T-cell (primary cell): ENCODE data around the gene BORCS8. TPM values are rescaled to one million over a fixed set of nuclear protein-coding genes. Genes with fewer than 3 reads are reported as not detected.
"Not testable (repeated sequence)": the region's sequence is repeated elsewhere in the genome, so short reads cannot be mapped to it uniquely, and the experiment has no call there.

ENCODE experiments used
- ATAC-seq, 4 experiments: fragments of 200-7000 bp in 3 of 4; fragments of 150-1000 bp in 1 of 4; cut with Tn5 transposase; replicated peaks in 1 of 4; 1 replicate in 3 of 4; 2 replicates in 1 of 4; pipeline ENCODE4 v1.10.0; 2021; ENCODE audit warnings: moderate library complexity in 3 of 4, mild to moderate bottlenecking in 2 of 4, moderate number of reproducible peaks in 1 of 4
- CTCF ChIA-PET, 2 donors: fragments of 300-600 bp; sonication (Branson Sonifier 250); formaldehyde crosslinking; loops; one replicate each; lab custom pipeline; 2022; ENCODE audit warnings: antibody characterized with exemption in 2 of 2; lab: Charles Lee
- POLR2A ChIA-PET, 2 donors: fragments of 300-600 bp; sonication (Branson Sonifier 250); formaldehyde crosslinking; loops; one replicate each; lab custom pipeline; 2022; ENCODE audit warnings: antibody characterized with exemption in 2 of 2; lab: Charles Lee
- DNase-seq, 35 experiments: peaks; one replicate each; pipeline versions ENCODE4 v3.0.0 to v3.0.0-alpha.2; 2013 to 2023
- H3K27ac ChIP-seq: one replicate; pipeline ENCODE4 v1.5.1; 2013; ENCODE audit warnings: low read length
- H3K27me3 ChIP-seq, 2 experiments: replicated peaks in 1 of 2; 1 replicate in 1 of 2; 2 replicates in 1 of 2; pipeline versions ENCODE4 v1.6.1 to v1.7.0; 2013; ENCODE audit warnings: low read length in 1 of 2, mixed read lengths in 1 of 2; ENCODE audit not compliant: control insufficient read depth in 2 of 2, insufficient read depth in 2 of 2; ENCODE audit errors: extremely low read depth in 1 of 2
- H3K36me3 ChIP-seq, 2 donors: 1 replicate in 1 of 2; 2 replicates in 1 of 2; pipeline versions ENCODE4 v1.6.1 to v1.7.0; 2013; ENCODE audit warnings: low read length in 1 of 2; ENCODE audit not compliant: control insufficient read depth in 2 of 2, insufficient read depth in 1 of 2; ENCODE audit errors: extremely low read depth in 1 of 2
- H3K4me1 ChIP-seq, 2 experiments: 1 replicate in 1 of 2; 2 replicates in 1 of 2; pipeline versions ENCODE4 v1.6.1 to v1.7.0; 2013; ENCODE audit warnings: low read length in 2 of 2, mixed read lengths in 1 of 2; ENCODE audit not compliant: insufficient read depth in 2 of 2, control insufficient read depth in 1 of 2; ENCODE audit errors: extremely low read depth in 1 of 2
- H3K4me3 ChIP-seq, 2 donors: 1 replicate in 1 of 2; 2 replicates in 1 of 2; pipeline versions ENCODE4 v1.5.1 to v1.7.0; 2013; ENCODE audit warnings: mild to moderate bottlenecking in 2 of 2, low read length in 1 of 2, moderate library complexity in 1 of 2; ENCODE audit not compliant: control insufficient read depth in 1 of 2; ENCODE audit errors: extremely low read depth in 1 of 2
- H3K9me3 ChIP-seq: 2 replicates; pipeline ENCODE4 v1.7.0; 2013
- H3K27ac Mint-ChIP-seq, 2 donors: one replicate each; pipeline ENCODE4 v1.8.0; 2020 to 2021; ENCODE audit warnings: mild to moderate bottlenecking in 2 of 2, mixed read lengths in 2 of 2
- H3K27me3 Mint-ChIP-seq, 2 donors: one replicate each; pipeline ENCODE4 v1.8.0; 2021 to 2022; ENCODE audit warnings: mixed read lengths in 2 of 2
- H3K36me3 Mint-ChIP-seq: one replicate; pipeline ENCODE4 v1.8.0; 2021; ENCODE audit warnings: mixed read lengths
- H3K4me1 Mint-ChIP-seq, 3 donors: one replicate each; pipeline ENCODE4 v1.8.0; 2020 to 2022; ENCODE audit warnings: mixed read lengths in 3 of 3, mild to moderate bottlenecking in 1 of 3
- H3K4me3 Mint-ChIP-seq, 3 donors: one replicate each; pipeline ENCODE4 v1.8.0; 2020 to 2022; ENCODE audit warnings: mild to moderate bottlenecking in 3 of 3, mixed read lengths in 3 of 3, moderate library complexity in 3 of 3
- H3K9me3 Mint-ChIP-seq, 3 donors: one replicate each; pipeline ENCODE4 v1.8.0; 2020 to 2022; ENCODE audit warnings: mixed read lengths in 3 of 3
- WGBS: methylation state at CpG from one replicate; pipeline ENCODE4 v1.1.5; 2013; ENCODE audit warnings: missing lambda C conversion rate; ENCODE audit not compliant: insufficient coverage; 5-methylcytosine and 5-hydroxymethylcytosine counted together
- total RNA-seq, 35 experiments: library from RNA in 6 of 35; stranded (reverse) in 6 of 35; fragments of 120-200 nt in 1 of 35; gene quantifications; one replicate each; pipeline versions ENCODE4 v1.2.1 to v1.2.4 and lab custom pipeline; 2013 to 2026

BORCS8 gene
- total RNA-seq, 5 donors from 2014 or later (not counting 1 experiment from before 2014, with no cell fraction given): 16.5 to 44.3 (median 35.5) TPM

DNA sequence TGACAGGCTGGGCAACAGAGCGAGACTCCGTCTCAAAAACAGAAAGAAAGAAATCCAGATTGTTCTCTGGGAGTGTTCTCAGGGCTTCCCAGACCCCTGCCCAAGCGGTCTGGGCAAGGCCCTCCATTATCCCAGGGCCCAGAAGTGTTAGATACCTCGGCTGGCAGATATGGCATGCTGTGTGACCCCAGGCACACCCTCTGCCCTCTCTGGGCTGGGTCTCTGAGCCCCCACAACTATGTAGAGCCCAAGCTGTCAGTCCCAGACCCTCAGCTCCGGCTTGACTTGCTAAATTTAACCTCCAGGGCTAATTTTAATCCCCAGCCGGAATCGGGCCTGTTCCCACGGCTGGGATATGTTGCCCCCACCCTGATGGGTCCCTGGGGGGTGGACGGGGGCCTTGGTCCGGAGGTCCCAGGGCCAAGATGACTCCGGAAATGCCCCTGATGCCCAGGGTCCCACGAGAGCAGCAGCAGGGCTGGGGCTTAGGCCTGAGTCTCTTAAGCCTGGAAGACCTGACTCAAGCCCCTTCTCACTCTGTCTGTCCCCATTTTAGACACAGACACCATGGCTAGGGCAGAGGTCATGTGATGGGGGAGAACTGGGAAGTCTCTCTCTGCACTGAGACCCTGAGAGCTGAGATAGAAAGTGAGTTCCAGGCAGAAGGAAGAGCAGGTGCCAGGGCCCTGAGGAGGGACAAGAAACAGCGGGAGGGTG is 39.1 kb downstream of the BORCS8 start:
- Histone ChIP-seq H3K4me1 (no peaks in the 10 kb centered on the region), H3K9me3 (no peaks in the 10 kb centered on the region), H3K4me3 (no peak overlapping the region), H3K27ac (no peak overlapping the region), H3K27me3 (no peaks in the 10 kb centered on the region), H3K36me3 (peaks cover 12% of the 10 kb centered on the region in 2 donors)
- Mint-ChIP-seq H3K27ac (no peak overlapping the region), H3K36me3 (peaks cover 21% of the 10 kb centered on the region), H3K4me1 (no peaks in the 10 kb centered on the region), H3K4me3 (no peak overlapping the region), H3K27me3 (no peaks in the 10 kb centered on the region), H3K9me3 (no peaks in the 10 kb centered on the region)
- ATAC-seq (no peak), DNase-seq (no peak)
- 82% methylated on average over 12 of the region's 13 CpGs for WGBS
- CTCF ChIA-PET: interaction anchor here in 1 of 2 donors (0.6 kb wide), 1 partner anchor 180 kb away, joined by 5 read pairs; no protein-coding TSS in a partner anchor
- POLR2A ChIA-PET: no interaction called here

- no peaks in the 10 kb centered on the region for H3K27me3 ChIP-seq
- CTCF ChIA-PET: no interaction called here
- Mint-ChIP-seq H3K4me1 (no peaks in the 10 kb centered on the region), H3K27me3 (no peaks in the 10 kb centered on the region), H3K9me3 (no peaks in the 10 kb centered on the region), H3K36me3 (peaks cover 20% of the 10 kb centered on the region), H3K4me3 (no peak overlapping the region), H3K27ac (no peak overlapping the region)
- WGBS: 82% methylated on average over 5 of the region's 11 CpGs
- H3K4me1 ChIP-seq: peaks cover 0 to under 1% of the 10 kb centered on the region in 2 experiments
- no peak overlapping the region for H3K4me3 ChIP-seq
- POLR2A ChIA-PET: no interaction called here
- H3K36me3 ChIP-seq: peaks cover 13 to 15% of the 10 kb centered on the region in 2 donors
- H3K27ac ChIP-seq: no peak overlapping the region
- ATAC-seq (no peak), DNase-seq (no peak)
- no peaks in the 10 kb centered on the region for H3K9me3 ChIP-seq
Measured at GRCh38 chr19:19151418-19151817, 40.5 kb downstream of the BORCS8 start.

DNA sequence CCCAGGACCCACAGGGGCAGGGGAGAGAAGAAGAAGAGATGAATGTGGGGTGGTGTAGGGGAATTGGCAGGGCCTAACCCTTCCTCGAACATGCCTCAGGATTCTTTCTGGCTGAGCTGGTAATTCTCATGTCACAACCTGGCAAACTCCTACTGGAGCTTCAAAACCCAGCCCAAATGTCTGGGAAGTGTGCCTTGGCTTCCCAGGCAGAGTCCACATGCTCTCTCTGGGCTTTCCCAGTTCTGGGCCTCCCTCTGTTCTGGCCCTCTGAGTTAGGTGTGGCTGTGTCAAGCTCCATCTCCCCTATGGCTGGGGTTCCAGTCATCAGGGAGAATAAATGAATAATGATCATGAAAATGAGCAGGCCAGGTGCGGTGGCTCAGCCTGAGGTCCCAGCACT is 42.5 kb downstream of the BORCS8 start:
- Mint-ChIP-seq H3K4me1 (peaks cover 0 to 2% (median 0%) of the 10 kb centered on the region in 3 donors), H3K36me3 (peaks cover 8% of the 10 kb centered on the region), H3K27ac (no peak overlapping the region), H3K4me3 (no peak overlapping the region), H3K9me3 (no peaks in the 10 kb centered on the region), H3K27me3 (no peaks in the 10 kb centered on the region)
- Histone ChIP-seq H3K9me3 (no peaks in the 10 kb centered on the region), H3K36me3 (peaks cover 8 to 12% of the 10 kb centered on the region in 2 donors), H3K4me3 (no peak overlapping the region), H3K27me3 (no peaks in the 10 kb centered on the region), H3K4me1 (peaks cover 0 to 9% of the 10 kb centered on the region in 2 experiments), H3K27ac (no peak overlapping the region)
- POLR2A ChIA-PET: interaction anchor here in 1 of 2 donors (0.6 kb wide), 1 partner anchor 656 kb away, joined by 4 read pairs; no protein-coding TSS in a partner anchor
- DNase-seq (no peak), ATAC-seq (no peak)
- 100% methylated on average over 1 of the region's 2 CpGs for WGBS
- CTCF ChIA-PET: no interaction called here

DNA sequence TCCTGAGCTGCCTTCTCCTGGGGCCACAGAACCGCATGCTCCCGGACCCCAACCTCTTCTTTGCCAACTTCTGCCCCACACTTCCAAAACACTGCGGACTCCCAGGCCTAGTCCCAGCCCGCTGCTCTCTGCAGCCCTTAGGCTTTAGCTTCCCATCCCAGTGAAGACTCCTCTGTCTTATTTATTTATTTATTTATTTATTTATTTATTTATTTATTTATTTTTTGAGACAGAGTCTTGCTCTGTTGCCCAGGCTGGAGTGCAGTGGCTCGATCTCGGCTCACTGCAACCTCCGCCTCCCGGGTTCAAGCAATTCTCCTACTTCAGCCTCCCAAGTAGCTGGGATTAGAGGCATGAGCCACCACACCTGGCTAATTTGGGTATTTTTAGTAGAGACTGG is 43.4 kb downstream of the BORCS8 start:
- H3K27me3 ChIP-seq, H3K9me3 Mint-ChIP-seq, H3K4me1 ChIP-seq, H3K27ac ChIP-seq, POLR2A ChIA-PET, H3K4me1 Mint-ChIP-seq, H3K4me3 Mint-ChIP-seq, H3K4me3 ChIP-seq, DNase-seq, H3K36me3 Mint-ChIP-seq, H3K27me3 Mint-ChIP-seq, ATAC-seq, H3K27ac Mint-ChIP-seq, H3K9me3 ChIP-seq: not testable (repeated sequence)
- CTCF ChIA-PET: interaction anchor here in 1 of 2 donors (1.2 kb wide), 1 partner anchor 32 kb away, joined by 3 read pairs; no protein-coding TSS in a partner anchor
- WGBS: 100% methylated on average over 2 of the region's 8 CpGs
- peaks cover 8 to 12% of the 10 kb centered on the region in 2 donors for H3K36me3 ChIP-seq

DNA sequence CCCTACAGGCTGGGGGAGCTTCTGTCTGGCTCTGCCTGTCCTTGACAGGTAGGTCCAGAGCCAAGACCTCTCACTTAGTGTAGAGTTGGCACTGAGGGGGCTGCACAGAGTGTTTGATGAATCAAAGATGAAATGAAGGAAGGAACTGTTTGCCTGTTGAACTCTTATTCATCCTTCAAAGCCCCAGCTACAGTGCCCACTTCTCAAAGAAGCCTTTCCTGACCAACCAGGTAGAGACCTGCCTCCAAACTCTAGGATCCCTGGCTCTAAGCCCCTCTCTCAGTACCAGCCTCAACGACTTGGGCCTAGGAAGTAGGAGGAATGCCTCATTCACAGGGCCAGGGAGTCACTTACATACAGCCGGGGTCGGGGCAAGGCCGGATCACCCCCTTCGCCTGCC is 44.6 kb downstream of the BORCS8 start:
- H3K36me3 ChIP-seq: peaks cover 8 to 12% of the 10 kb centered on the region in 2 donors

DNA sequence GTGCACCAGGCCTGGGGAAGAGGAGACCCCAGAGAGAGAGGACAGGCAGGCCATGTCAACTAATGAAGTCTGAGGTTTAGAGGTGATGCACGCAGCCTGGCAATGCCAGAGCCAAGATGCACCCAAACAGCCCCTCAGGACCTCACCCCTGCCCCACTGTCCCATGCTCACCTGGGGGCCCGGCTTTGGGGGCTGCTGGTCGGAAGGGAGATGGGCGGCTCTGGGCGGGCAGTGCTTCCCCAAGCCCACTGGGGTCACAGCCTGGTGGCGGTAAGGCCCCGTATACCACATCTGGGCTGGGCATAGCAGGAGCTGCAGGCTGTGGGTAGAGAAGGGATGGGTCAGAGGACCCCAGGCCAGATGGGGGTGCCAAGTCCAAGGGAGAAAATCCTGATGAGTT is 45.1 kb downstream of the BORCS8 start:
- Mint-ChIP-seq H3K9me3 (no peaks in the 10 kb centered on the region), H3K4me3 (no peak overlapping the region), H3K27ac (no peak overlapping the region), H3K4me1 (peaks cover 0 to 2% (median 0%) of the 10 kb centered on the region in 3 donors), H3K36me3 (peaks cover 8% of the 10 kb centered on the region), H3K27me3 (no peaks in the 10 kb centered on the region)
- Histone ChIP-seq H3K36me3 (peaks cover 8 to 12% of the 10 kb centered on the region in 2 donors), H3K27me3 (no peaks in the 10 kb centered on the region), H3K4me3 (no peak overlapping the region), H3K4me1 (peaks cover 0 to 9% of the 10 kb centered on the region in 2 experiments), H3K27ac (no peak overlapping the region), H3K9me3 (no peaks in the 10 kb centered on the region)
- ChIA-PET CTCF (interaction anchor here (1.3 to 1.5 kb wide), 2 partner anchors 28 to 83 kb away, joined by 4 read pairs; no protein-coding TSS in a partner anchor), POLR2A (interaction anchor here in 1 of 2 donors (0.7 kb wide), 1 partner anchor 1035 kb away, joined by 4 read pairs; no protein-coding TSS in a partner anchor)
- WGBS: 80% methylated on average over 2 of the region's 7 CpGs
- no peak for ATAC-seq
- no peak for DNase-seq

More for the DNA sequence above, 44.6 kb downstream of the BORCS8 start:
- H3K4me1 Mint-ChIP-seq: peaks cover 0 to 2% (median 0%) of the 10 kb centered on the region in 3 donors
- DNase-seq (no peak), ATAC-seq (no peak)
- no peak overlapping the region for H3K4me3 ChIP-seq
- CTCF ChIA-PET: interaction anchor here (1.2 to 1.5 kb wide), 3 partner anchors 27 to 83 kb away, joined by 3 to 4 read pairs (median 4); no protein-coding TSS in a partner anchor
- H3K4me3 Mint-ChIP-seq: no peak overlapping the region
- 100% methylated on average over 4 of the region's 5 CpGs for WGBS
- POLR2A ChIA-PET: interaction anchor here in 1 of 2 donors (0.7 kb wide), 1 partner anchor 1035 kb away, joined by 4 read pairs; no protein-coding TSS in a partner anchor
- H3K4me1 ChIP-seq: peaks cover 0 to 9% of the 10 kb centered on the region in 2 experiments
- H3K9me3 Mint-ChIP-seq: no peaks in the 10 kb centered on the region
- peaks cover 8% of the 10 kb centered on the region for H3K36me3 Mint-ChIP-seq
- no peaks in the 10 kb centered on the region for H3K9me3 ChIP-seq
- H3K27me3 Mint-ChIP-seq: no peaks in the 10 kb centered on the region
- H3K27me3 ChIP-seq: no peaks in the 10 kb centered on the region
- no peak overlapping the region for H3K27ac Mint-ChIP-seq
- H3K27ac ChIP-seq: no peak overlapping the region
